ENCODE data around the gene TMEM63B. TPM values are rescaled to one million over a fixed set of nuclear protein-coding genes. Genes with fewer than 3 reads are reported as not detected.

The TMEM63B gene
- total and polyA plus RNA-seq, 2 of the 8 experiments (the other 6 are each of a cell fraction or from before 2014, with no cell fraction given) = 61.1 to 96.8 TPM

DNA sequence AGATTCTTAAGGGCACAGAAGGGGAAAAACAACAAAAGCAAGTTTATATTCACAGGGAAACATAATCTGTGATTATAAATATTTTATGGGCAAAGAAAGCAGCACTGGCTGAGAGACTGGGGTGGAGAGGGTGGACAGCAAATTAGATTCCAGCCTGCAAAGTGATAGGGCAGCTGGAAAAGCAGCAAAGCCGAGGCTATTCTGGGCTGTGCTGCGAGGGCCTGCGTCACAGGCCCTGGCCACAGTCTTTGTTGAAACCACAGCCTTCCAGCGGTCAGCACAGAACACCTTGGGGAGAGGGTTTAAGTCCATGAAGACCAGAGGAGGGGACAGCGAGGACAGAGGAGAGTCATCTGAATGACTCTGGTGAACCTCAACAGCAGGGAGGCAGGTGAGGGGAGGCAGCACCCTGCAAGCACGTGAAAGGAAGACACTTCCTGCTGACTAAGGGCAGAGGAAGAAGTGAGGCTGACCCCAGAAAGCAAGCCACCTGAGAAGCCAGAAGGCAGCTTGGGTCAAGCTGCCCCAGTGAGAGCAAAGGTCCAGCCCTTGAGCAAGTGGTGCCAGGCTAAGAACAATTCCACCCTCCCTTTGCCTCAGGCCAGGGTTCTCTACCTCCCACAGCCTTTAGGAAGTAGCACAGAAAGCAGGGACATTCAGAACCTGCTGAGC is 17.2 kb upstream of the TMEM63B start:
- POLR2A ChIA-PET (ENCODE audit: partially characterized antibody) = interaction anchor here (0.9 to 3.1 kb wide), 11 partner anchors 10 to 368 kb away, joined by 3 to 15 read pairs (median 4); partner anchors contain the start of gene HSP90AB1
- H3K27ac ChIP-seq (ENCODE audit: low read depth, low read length) = no peak overlapping the region
- no peak overlapping the region for H2BK15ac ChIP-seq (ENCODE audit: low read length)
- no peak overlapping the region for H3K9ac ChIP-seq (replicated peaks in 1 of 4; ENCODE audit: extremely low read depth in 1 of 4, low read depth in 3 of 4, low read length in 3 of 4)
- CTCF ChIA-PET (ENCODE audit: partially characterized antibody) = interaction anchor here (0.7 to 22.5 kb wide), 12 partner anchors 10 to 253 kb away, joined by 3 to 255 read pairs (median 6); no protein-coding TSS in a partner anchor
- H3K79me2 ChIP-seq (ENCODE audit: control insufficient read depth in 1 of 2, insufficient read depth in 2 of 2, low read length in 2 of 2) = peaks cover 0 to 16% of the 10 kb centered on the region in 2 experiments; a peak in 1 of 4 replicates
- no peaks in the 10 kb centered on the region for H3K9me3 ChIP-seq (ENCODE audit: insufficient read depth in 2 of 2, low read depth in 1 of 2, low read length in 1 of 2)
- H3K27me3 ChIP-seq (replicated peaks in 1 of 4; ENCODE audit: control insufficient read depth in 3 of 4, extremely low read depth in 1 of 4, insufficient read depth in 3 of 4, low read length in 3 of 4) = no peaks in the 10 kb centered on the region
- WGBS, 2 experiments (ENCODE audit: extremely low coverage in 1 of 2, insufficient coverage in 1 of 2, insufficient read length in 1 of 2, insufficient replicate concordance in 2 of 2, low coverage in 1 of 2, low lambda C conversion rate in 2 of 2, missing lambda C conversion rate in 1 of 2) = 88% methylated on average over 6 of the region's 6 CpGs; no CpG with 5 or more reads in 1 of the 2 experiments
- H2BK12ac ChIP-seq (ENCODE audit: low read depth, low read length) = no peak overlapping the region
- no peaks in the 10 kb centered on the region for H3K4me1 ChIP-seq (replicated peaks in 1 of 4; ENCODE audit: control insufficient read depth in 3 of 4, insufficient read depth in 4 of 4, low read length in 3 of 4)
- DNase-seq (ENCODE audit: low read depth in 1 of 2, low spot score in 2 of 2) (no peak), FAIRE-seq (no peak)
- no peak overlapping the region for H4K5ac ChIP-seq (ENCODE audit: insufficient read length, low read depth, low read length)
- no peak overlapping the region for H2AFZ ChIP-seq (ENCODE audit: low read length)
- H2AK5ac ChIP-seq (ENCODE audit: low read depth, low read length) = no peak overlapping the region
- no peak overlapping the region for H4K8ac ChIP-seq (ENCODE audit: extremely low read depth, insufficient read depth, low read length)
- H3K4me3 ChIP-seq (ENCODE audit: extremely low read depth in 1 of 4, insufficient read depth in 2 of 4, low read depth in 3 of 4, low read length in 4 of 4) = no peak overlapping the region
- no peak overlapping the region for H3K4me2 ChIP-seq (ENCODE audit: insufficient read depth in 1 of 2, low read depth in 2 of 2, low read length in 2 of 2)
- no peak overlapping the region for H3K56ac ChIP-seq (replicated peaks; ENCODE audit: insufficient read length, low read depth, low read length)
- no peak overlapping the region for H4K91ac ChIP-seq (replicated peaks; ENCODE audit: insufficient read length, low read length)
- H3K4ac ChIP-seq (replicated peaks; ENCODE audit: insufficient read length, low read depth, low read length) = no peak overlapping the region
- H2BK120ac ChIP-seq (replicated peaks; ENCODE audit: low read depth, low read length) = no peak overlapping the region
- H3K18ac ChIP-seq (ENCODE audit: extremely low read depth, low read length) = no peak overlapping the region
- peaks cover 4 to 22% of the 10 kb centered on the region in 2 experiments for H4K20me1 ChIP-seq (replicated peaks in 1 of 2; ENCODE audit: control insufficient read depth in 1 of 2, insufficient read depth in 2 of 2, low read length in 2 of 2)
- H2BK20ac ChIP-seq (ENCODE audit: low read length) = no peak overlapping the region
- peaks cover 8% of the 10 kb centered on the region for H3K79me1 ChIP-seq (ENCODE audit: low read depth, low read length)
- no peak overlapping the region for H3K23ac ChIP-seq (ENCODE audit: insufficient read length)
- no peaks in the 10 kb centered on the region; the same call in 1 of the 2 replicates for H3K23me2 ChIP-seq (ENCODE audit: low read depth, low read length)
- no peak overlapping the region for H3K14ac ChIP-seq (ENCODE audit: insufficient read length)
- peaks cover 17 to 67% (median 34%) of the 10 kb centered on the region in 4 experiments for H3K36me3 ChIP-seq (ENCODE audit: control insufficient read depth in 2 of 4, insufficient read depth in 4 of 4, low read length in 3 of 4)
- peak overlapping the region; percentile 66 for H2BK5ac ChIP-seq (ENCODE audit: low read depth, low read length)
- TF ChIP-seq CREB1 (IDR thresholded peaks at IDR 0.05) (no peak), GABPA (IDR thresholded peaks at IDR 0.05; ENCODE audit: borderline replicate concordance, insufficient read depth, low read length) (no peak), SRF (IDR thresholded peaks at IDR 0.05; ENCODE audit: low read depth, low read length) (no peak), GTF2F1 (IDR thresholded peaks at IDR 0.05; ENCODE audit: borderline replicate concordance, low read depth, low read length) (no peak), SIRT6 (IDR thresholded peaks at IDR 0.05; ENCODE audit: low read length) (no peak), YY1 (IDR thresholded peaks at IDR 0.05; ENCODE audit: low read depth, low read length) (no peak), SP4 (IDR thresholded peaks at IDR 0.05; ENCODE audit: low read length) (no peak), EZH2 (IDR thresholded peaks at IDR 0.05; ENCODE audit: low read depth, low read length, severe bottlenecking) (no peak), MAX (IDR thresholded peaks at IDR 0.05) (no peak), EGR1 (IDR thresholded peaks at IDR 0.05; ENCODE audit: borderline replicate concordance, low read depth, low read length) (no peak), JUND (IDR thresholded peaks at IDR 0.05; ENCODE audit: low read length) (no peak)
- TF ChIP-seq, protein P1, sequence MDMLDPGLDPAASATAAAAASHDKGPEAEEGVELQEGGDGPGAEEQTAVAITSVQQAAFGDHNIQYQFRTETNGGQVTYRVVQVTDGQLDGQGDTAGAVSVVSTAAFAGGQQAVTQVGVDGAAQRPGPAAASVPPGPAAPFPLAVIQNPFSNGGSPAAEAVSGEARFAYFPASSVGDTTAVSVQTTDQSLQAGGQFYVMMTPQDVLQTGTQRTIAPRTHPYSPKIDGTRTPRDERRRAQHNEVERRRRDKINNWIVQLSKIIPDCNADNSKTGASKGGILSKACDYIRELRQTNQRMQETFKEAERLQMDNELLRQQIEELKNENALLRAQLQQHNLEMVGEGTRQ (IDR thresholded peaks at IDR 0.05; ENCODE audit: low read length) = no peak

All from H1 (cell line).